Small intestine (tissue), 7 donors: ENCODE results near the gene APBB2. TPM values are rescaled to one million over a fixed set of nuclear protein-coding genes. Genes with fewer than 3 reads are reported as not detected.
"Not testable (repeated sequence)": the region's sequence is repeated elsewhere in the genome, so short reads cannot be mapped to it uniquely, and the experiment has no call there.

Experiments
- DNase-seq, 2 donors: peaks; one replicate each; pipeline versions ENCODE4 v3.0.0 to v3.0.0-alpha.2; 2013
- FAIRE-seq: peaks from 2 replicates; lab custom pipeline; 2012; peaks lifted over from hg19 to GRCh38; lab: Jason Lieb, UNC
- H3K27ac ChIP-seq, 3 donors: one replicate each; pipeline ENCODE4 v1.5.1; 2013; ENCODE audit warnings: low read length in 2 of 3, mild to moderate bottlenecking in 2 of 3, control low read depth in 1 of 3, inconsistent platforms in 1 of 3, low read depth in 1 of 3, moderate library complexity in 1 of 3
- H3K27me3 ChIP-seq, 3 donors: one replicate each; pipeline ENCODE4 v1.6.1; 2013; ENCODE audit warnings: low read length in 3 of 3, inconsistent platforms in 1 of 3; ENCODE audit not compliant: control insufficient read depth in 3 of 3, insufficient read depth in 3 of 3
- H3K36me3 ChIP-seq, 3 donors: one replicate each; pipeline ENCODE4 v1.6.1; 2013; ENCODE audit warnings: low read length in 3 of 3, inconsistent platforms in 1 of 3, low read depth in 1 of 3, mild to moderate bottlenecking in 1 of 3, moderate library complexity in 1 of 3; ENCODE audit not compliant: control insufficient read depth in 3 of 3, insufficient read depth in 2 of 3
- H3K4me1 ChIP-seq, 3 donors: one replicate each; pipeline ENCODE4 v1.6.1; 2013; ENCODE audit warnings: low read length in 2 of 3, inconsistent platforms in 1 of 3, low read depth in 1 of 3, mild to moderate bottlenecking in 1 of 3, moderate library complexity in 1 of 3; ENCODE audit not compliant: control insufficient read depth in 3 of 3, insufficient read depth in 2 of 3
- H3K4me3 ChIP-seq, 3 donors: one replicate each; pipeline ENCODE4 v1.5.1; 2013; ENCODE audit warnings: low read length in 3 of 3, control low read depth in 1 of 3, inconsistent platforms in 1 of 3, low read depth in 1 of 3, mild to moderate bottlenecking in 1 of 3, moderate library complexity in 1 of 3
- H3K9me3 ChIP-seq, 2 donors: one replicate each; pipeline ENCODE4 v1.6.1; 2013; ENCODE audit warnings: low read depth in 1 of 2, low read length in 1 of 2; ENCODE audit not compliant: control insufficient read depth in 2 of 2, insufficient read depth in 1 of 2
- WGBS, 3 donors: extraction: QIAGEN DNeasy Blood & Tissue Kit; methylation state at CpG; one replicate each; pipeline ENCODE4 v1.1.7; 2013; 5-methylcytosine and 5-hydroxymethylcytosine counted together
- polyA plus RNA-seq, 4 donors: library from polyadenylated mRNA; stranded (reverse) in 3 of 4; unstranded in 1 of 4; fragments of 200-250 nt in 3 of 4; fragments of 120-200 nt in 1 of 4; gene quantifications; one replicate each; pipeline versions ENCODE4 v1.2.1 to v1.2.3, GENCODE V29; 2013
- donor health status: healthy with polysubstance abuse.
- donor health status: control.
- donor health status: control.
- donor health status: Bipolar disorder and iron deficiency.
- donor health status: healthy.

The APBB2 gene
- polyA plus RNA-seq, 4 donors: 4.5 to 19.8 (median 8.9) TPM

DNA sequence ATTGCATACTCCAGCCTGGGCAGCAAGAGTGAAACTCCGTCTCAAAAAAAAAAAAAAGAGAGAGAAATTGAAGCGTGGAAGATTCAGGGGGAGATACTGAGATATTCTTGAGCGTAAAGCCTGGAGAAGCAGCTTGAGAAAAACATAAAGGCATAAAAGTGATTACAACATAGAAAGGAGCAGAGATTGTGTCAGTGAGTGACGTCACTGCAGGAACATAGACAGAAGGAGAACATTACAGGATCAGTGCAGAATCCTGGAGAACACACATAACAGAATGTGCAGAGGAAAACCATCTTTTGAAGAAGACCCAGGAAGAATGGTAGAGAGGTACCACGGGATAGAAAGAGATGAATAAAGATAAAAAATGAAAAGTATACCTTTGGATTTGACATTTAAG, 147.0 kb downstream of the APBB2 start:
- FAIRE-seq (no peak), DNase-seq (no peak)
- whole genome bisulfite sequencing, 3 donors: 84 to 87% (median 85%) methylated on average over 5 of the region's 5 CpGs
- Histone ChIP-seq H3K36me3 (peaks cover 0 to 3% (median 0%) of the 10 kb centered on the region in 3 donors), H3K9me3 (no peaks in the 10 kb centered on the region), H3K4me1 (no peaks in the 10 kb centered on the region), H3K27ac (no peak overlapping the region), H3K4me3 (no peak overlapping the region), H3K27me3 (no peaks in the 10 kb centered on the region)

DNA sequence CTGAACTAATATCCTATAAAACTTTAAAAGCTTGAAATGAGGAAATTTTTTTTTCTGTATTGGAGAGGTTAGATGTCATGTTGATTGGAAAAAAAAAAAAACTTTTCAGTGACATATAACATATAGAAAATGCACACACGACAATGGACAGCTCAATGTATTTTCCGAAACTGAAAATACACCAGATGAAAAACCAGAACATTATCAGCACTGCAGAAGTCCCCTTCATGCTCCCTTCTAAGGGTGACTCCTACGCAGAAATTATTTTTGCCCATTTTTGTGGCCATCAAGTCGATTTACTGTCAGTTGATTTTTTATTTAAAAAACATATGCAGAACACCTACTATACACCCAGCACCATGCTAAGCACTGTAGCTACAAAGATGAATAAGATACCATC, 148.3 kb downstream of the APBB2 start:
- 85 to 92% (median 86%) methylated on average over 4 of the region's 4 CpGs for WGBS, 3 donors
- Histone ChIP-seq H3K9me3 (no peaks in the 10 kb centered on the region), H3K27ac (no peak overlapping the region), H3K27me3 (no peaks in the 10 kb centered on the region), H3K4me3 (no peak overlapping the region), H3K36me3 (peaks cover 0 to 3% (median 0%) of the 10 kb centered on the region in 3 donors), H3K4me1 (no peaks in the 10 kb centered on the region)
- no peak for FAIRE-seq
- no peak for DNase-seq

DNA sequence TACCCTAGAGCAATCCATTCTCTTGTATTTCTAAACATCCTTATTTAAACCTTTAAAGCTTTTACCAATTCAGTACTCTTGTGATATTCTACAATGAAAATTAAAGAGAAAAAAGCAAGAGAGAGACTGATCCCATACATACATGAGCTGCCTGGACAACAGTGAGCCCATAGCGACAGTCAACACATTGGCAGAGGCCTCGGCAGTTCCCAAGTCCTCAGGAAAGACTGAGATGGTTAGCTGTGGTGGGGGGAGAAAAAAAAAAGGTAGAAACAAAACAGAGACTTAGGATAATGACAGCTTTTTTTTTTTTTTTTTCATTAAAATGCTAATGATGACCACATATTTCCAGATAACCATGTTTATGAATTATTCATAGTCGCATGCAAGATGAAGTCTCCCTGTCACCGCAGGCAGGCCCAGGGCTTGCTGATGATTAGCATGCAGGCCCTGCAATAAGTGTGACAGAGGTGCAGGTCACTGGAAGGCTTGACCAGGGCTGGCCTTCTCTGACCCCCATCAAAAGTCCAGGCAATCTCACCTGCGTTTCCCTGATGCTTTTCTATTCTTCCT, 148.8 kb downstream of the APBB2 start:
- no peaks in the 10 kb centered on the region for H3K27me3 ChIP-seq
- no peak overlapping the region for H3K27ac ChIP-seq
- DNase-seq (no peak), FAIRE-seq (no peak)
- no peaks in the 10 kb centered on the region for H3K4me1 ChIP-seq
- peaks cover 0 to 3% (median 0%) of the 10 kb centered on the region in 3 donors for H3K36me3 ChIP-seq
- WGBS, 3 donors: 86 to 97% (median 93%) methylated on average over 5 of the region's 5 CpGs
- H3K4me3 ChIP-seq: no peak overlapping the region
- no peaks in the 10 kb centered on the region for H3K9me3 ChIP-seq

DNA sequence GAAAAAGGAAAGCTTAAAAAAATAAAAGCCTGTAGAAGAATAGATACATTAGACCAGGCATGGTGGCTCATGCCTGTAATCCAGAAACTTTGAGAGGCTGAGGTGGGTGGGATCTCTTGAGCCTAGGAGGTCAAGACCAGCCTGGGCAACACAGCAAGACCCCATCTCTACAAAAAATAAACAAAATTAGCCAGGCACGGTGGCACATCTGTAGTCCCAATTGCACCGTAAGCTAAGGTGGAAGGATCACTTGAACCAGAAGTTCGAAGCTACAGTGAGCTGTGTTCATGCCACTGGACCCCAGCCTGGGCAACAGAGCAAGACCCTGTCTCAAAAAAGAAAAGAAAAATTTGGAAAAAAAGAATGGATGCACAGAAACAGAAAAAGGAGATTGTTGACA, 149.4 kb downstream of the APBB2 start:
- Histone ChIP-seq H3K9me3 (peaks cover 0 to 1% of the 10 kb centered on the region in 2 donors), H3K27me3 (no peaks in the 10 kb centered on the region), H3K36me3 (peaks cover 0 to 3% (median 0%) of the 10 kb centered on the region in 3 donors), H3K4me3 (no peak overlapping the region), H3K27ac (no peak overlapping the region), H3K4me1 (no peaks in the 10 kb centered on the region)
- WGBS, 3 donors: 88 to 90% (median 88%) methylated on average over 3 of the region's 3 CpGs
- no peak for DNase-seq
- no peak for FAIRE-seq

DNA sequence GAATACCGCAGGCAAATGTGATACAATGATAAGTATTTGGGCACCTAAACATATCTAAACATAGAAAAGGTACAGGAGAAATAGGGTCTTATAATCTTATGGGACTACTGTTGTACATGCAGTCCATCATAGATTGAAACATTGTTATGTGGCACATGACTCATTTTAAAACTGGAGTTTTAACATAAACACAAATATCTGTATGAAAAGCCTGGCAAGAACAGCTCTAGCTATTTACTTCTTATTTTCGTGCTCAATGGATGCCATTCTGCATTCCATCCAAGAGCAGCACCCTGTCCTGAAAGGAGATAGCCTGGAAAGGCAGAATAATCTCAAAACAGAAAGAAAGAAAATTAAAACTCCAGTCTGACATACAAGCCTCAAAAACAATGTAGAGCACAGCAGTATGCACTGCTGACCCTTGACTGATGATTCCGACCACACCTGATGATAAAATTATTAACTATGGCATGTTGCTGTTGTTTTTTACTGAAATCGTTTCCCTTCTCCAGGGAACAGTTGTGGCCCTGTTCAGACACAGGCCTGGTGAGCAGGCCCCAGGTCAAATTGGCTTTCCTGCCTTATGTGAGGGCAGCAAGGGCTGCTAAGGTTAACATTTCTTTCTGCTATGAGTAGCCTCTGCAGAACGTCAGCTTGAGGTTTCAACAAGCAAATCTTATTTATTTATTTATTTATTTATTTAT, 152.7 kb downstream of the APBB2 start:
- Histone ChIP-seq H3K36me3 (peaks cover 0 to 10% (median 0%) of the 10 kb centered on the region in 3 donors), H3K27me3 (no peaks in the 10 kb centered on the region), H3K4me1 (no peaks in the 10 kb centered on the region), H3K27ac (no peak overlapping the region), H3K4me3 (no peak overlapping the region), H3K9me3 (peaks cover 0 to 9% of the 10 kb centered on the region in 2 donors)
- 60 to 64% (median 61%) methylated on average over 5 of the region's 5 CpGs for WGBS, 3 donors
- FAIRE-seq: no peak
- DNase-seq: no peak

DNA sequence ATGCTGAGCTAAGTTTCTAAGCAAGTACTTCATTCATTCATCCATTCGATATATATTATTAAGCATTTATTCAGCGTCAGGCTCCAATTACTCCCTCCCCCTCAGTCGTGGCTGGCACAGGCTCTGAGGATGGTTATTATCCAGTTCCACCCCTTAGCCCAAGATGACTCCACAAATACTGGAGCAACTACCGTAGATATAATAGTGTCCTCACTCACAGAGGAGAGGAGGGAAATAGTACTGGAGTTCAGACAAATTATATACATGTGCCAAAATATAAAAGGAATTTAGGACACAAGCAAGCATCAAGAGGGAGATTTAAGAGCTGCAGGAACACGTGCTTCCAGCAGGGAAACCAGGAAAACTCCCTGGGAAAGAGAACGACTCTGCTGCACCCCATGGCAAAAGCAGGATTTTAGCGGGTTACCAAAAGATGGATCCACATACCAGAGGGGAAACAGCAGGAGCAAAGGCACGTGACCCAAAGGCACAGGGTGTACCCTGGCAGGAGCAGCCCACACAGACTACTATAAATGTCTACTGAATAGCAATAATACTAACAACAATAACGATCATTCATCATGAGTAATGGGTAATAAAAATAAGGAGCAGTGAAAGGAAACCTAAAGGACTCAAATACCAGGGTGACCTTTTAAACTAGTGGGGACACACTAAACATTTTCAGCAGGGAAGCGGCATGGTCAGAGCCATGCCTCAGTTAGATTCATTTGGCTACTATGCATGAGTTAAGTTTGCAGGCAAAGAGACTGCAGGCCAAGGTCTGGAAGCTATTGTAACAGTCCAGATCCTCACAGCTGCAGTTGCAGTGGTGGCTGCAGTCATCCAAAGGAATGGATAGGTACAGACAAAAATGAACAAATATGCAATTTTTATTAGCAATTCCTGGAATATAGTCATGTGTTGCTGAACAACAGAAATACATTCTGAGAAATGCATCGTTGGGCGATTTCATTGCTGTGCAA, 153.7 kb downstream of the APBB2 start:
- H3K27ac ChIP-seq: no peak overlapping the region
- WGBS, 3 donors: 76 to 91% (median 87%) methylated on average over 12 of the region's 12 CpGs
- no peak overlapping the region for H3K4me3 ChIP-seq
- FAIRE-seq (no peak), DNase-seq (no peak)
- peaks cover 0 to 10% (median 0%) of the 10 kb centered on the region in 3 donors for H3K36me3 ChIP-seq
- H3K4me1 ChIP-seq: no peaks in the 10 kb centered on the region
- H3K9me3 ChIP-seq: peaks cover 0 to 9% of the 10 kb centered on the region in 2 donors
- H3K27me3 ChIP-seq: no peaks in the 10 kb centered on the region

DNA sequence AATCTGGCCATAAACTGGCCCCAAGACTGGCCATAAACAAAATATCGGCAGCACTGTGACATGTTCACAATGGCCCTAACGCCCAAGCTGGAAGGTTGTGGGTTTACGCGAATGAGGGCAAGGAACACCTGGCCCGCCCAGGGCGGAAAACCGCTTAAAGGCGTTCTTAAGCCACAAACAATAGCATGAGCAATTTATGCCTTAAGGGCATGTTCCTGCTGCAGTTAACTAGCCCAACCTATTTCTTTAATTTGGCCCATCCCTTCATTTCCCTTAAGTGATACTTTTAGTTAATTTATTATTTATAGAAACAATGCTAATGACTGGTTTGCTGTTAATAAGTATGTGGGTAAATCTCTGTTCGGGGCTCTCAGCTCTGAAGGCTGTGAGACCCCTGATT, 154.9 kb downstream of the APBB2 start:
- H3K27ac ChIP-seq, H3K4me3 ChIP-seq, H3K4me1 ChIP-seq, DNase-seq, H3K27me3 ChIP-seq, FAIRE-seq, H3K9me3 ChIP-seq: not testable (repeated sequence)
- 92 to 97% (median 93%) methylated on average over 9 of the region's 9 CpGs for WGBS, 3 donors
- peaks cover 0 to 11% (median 0%) of the 10 kb centered on the region in 3 donors for H3K36me3 ChIP-seq

DNA sequence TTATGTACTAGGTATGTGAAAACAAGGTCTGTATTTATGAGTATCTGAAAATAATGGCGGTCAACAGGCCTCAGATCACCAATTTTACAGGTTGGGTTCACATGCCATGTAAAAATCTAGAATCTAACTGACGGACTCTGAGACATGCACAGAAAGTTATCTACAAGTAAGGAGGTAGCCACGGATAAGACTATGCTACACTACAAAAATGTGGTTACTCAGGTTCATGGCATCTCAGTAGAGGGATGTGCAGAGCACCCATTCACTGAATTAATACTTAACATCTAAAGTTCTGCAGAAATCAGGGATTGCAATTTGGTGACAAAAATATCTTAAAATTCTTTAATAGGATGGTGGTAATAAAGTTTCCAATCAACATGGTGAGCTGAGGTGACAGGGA, 155.9 kb downstream of the APBB2 start:
- no peak for FAIRE-seq

More for the DNA sequence above, 155.9 kb downstream of the APBB2 start:
- DNase-seq: no peak
- Histone ChIP-seq H3K9me3 (peaks cover 0 to 9% of the 10 kb centered on the region in 2 donors), H3K4me1 (no peaks in the 10 kb centered on the region), H3K27me3 (no peaks in the 10 kb centered on the region), H3K36me3 (peaks cover 0 to 11% (median 0%) of the 10 kb centered on the region in 3 donors), H3K27ac (no peak overlapping the region), H3K4me3 (no peak overlapping the region)
- 93 to 96% (median 94%) methylated on average over 3 of the region's 3 CpGs for WGBS, 3 donors
